Astrocyte (in vitro differentiated cells and primary cell): Measurements from ENCODE around the gene POLN.

Experiments
- CTCF ChIP-seq: IDR thresholded peaks from 2 replicates; pipeline ENCODE4 v1.5.1; 2011; ENCODE audit warnings: low read depth, mild to moderate bottlenecking, inconsistent platforms, low read length, moderate library complexity; ENCODE audit not compliant: insufficient read depth
- EZH2 ChIP-seq: IDR thresholded peaks from 2 replicates; pipeline ENCODE4 v1.6.1; 2012; ENCODE audit warnings: mild to moderate bottlenecking, low read length, inconsistent platforms; ENCODE audit not compliant: insufficient read depth

- no peak for TF ChIP-seq CTCF
- no peak for TF ChIP-seq EZH2
These were observed 22.6 kb upstream of the POLN start for GRCh38 chr4:2264481-2265041.
